ENCODE results near the gene RPL18A.

RPL18A gene

DNA sequence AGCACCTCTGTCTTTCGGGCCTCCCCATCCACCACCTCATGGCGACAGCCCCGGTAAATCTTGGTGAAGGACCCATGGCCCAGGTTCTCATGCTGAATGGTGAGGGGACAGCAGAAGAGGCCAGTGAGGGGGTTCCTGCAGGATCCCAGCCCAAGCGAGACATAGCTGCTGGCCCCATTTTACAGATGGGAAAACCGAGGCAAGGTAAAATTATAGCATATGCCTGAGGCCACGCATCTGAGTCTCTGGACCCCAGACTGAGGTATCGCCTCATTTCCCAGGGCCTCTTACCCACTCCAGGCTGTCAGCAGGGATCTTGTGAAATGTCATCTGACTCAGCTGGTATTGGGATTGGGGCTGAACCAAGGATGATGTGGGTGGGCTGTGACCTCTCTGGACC lies 21.7 kb upstream of the RPL18A start:
- Mint-ChIP-seq H3K36me3 (ENCODE audit: low read depth) (no peaks in the 10 kb centered on the region), H3K27me3 (ENCODE audit: low read depth) (peaks cover 58% of the 10 kb centered on the region), H3K4me3 (no peak overlapping the region), H3K4me1 (no peaks in the 10 kb centered on the region), H3K9me3 (no peaks in the 10 kb centered on the region), H3K27ac (no peak overlapping the region)
- TF ChIP-seq, protein P1, sequence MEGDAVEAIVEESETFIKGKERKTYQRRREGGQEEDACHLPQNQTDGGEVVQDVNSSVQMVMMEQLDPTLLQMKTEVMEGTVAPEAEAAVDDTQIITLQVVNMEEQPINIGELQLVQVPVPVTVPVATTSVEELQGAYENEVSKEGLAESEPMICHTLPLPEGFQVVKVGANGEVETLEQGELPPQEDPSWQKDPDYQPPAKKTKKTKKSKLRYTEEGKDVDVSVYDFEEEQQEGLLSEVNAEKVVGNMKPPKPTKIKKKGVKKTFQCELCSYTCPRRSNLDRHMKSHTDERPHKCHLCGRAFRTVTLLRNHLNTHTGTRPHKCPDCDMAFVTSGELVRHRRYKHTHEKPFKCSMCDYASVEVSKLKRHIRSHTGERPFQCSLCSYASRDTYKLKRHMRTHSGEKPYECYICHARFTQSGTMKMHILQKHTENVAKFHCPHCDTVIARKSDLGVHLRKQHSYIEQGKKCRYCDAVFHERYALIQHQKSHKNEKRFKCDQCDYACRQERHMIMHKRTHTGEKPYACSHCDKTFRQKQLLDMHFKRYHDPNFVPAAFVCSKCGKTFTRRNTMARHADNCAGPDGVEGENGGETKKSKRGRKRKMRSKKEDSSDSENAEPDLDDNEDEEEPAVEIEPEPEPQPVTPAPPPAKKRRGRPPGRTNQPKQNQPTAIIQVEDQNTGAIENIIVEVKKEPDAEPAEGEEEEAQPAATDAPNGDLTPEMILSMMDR (IDR thresholded peaks at IDR 0.05; ENCODE audit: unreplicated experiment in 3 of 3), result no peak

- Mint-ChIP-seq H3K27me3 (ENCODE audit: low read depth) (peaks cover 57% of the 10 kb centered on the region), H3K36me3 (ENCODE audit: low read depth) (no peaks in the 10 kb centered on the region), H3K4me3 (peak overlapping the region in 1 of 3 experiments; percentile 25), H3K9me3 (no peaks in the 10 kb centered on the region), H3K27ac (no peak overlapping the region), H3K4me1 (peaks cover 4% of the 10 kb centered on the region)
- TF ChIP-seq, protein P1 (IDR thresholded peaks at IDR 0.05; ENCODE audit: unreplicated experiment in 3 of 3), result no peak
These were observed 19.7 kb upstream of the RPL18A start for GRCh38 chr19:17840019-17840418.

DNA sequence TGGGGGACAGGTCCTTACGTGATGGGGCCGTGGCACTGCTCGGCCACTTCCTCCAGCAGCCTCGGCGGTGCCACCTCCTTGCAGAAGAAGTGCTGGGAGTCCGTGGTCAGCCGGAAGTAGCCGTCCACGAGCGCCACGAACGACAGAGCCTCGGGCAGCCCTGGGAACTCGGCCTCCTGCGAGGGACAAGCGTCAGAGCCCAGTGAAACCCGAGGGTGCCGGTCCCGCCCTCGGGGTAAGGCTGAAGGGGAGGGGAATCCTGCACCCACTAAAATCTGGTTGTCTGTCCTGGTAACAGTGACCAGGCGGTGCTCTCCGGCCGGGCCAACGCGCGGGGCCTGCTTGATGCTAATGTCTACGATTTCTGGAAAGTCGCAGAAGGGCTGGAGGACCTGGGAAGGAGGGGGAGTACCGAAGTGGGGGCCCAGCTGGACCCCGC lies 18.3 kb upstream of the RPL18A start:
- H3K4me1 Mint-ChIP-seq, result peaks cover 4% of the 10 kb centered on the region
- H3K27ac Mint-ChIP-seq, result peak overlapping the region in 2 of 3 experiments; percentile 56 to 87
- H3K4me3 Mint-ChIP-seq, result peak overlapping the region; percentile 79 to 87 (median 84)
- peaks cover 54% of the 10 kb centered on the region for H3K27me3 Mint-ChIP-seq (ENCODE audit: low read depth)
- no peaks in the 10 kb centered on the region for H3K9me3 Mint-ChIP-seq
- H3K36me3 Mint-ChIP-seq (ENCODE audit: low read depth), result no peaks in the 10 kb centered on the region
- TF ChIP-seq, protein P1 (IDR thresholded peaks at IDR 0.05; ENCODE audit: unreplicated experiment in 3 of 3), result no peak

DNA sequence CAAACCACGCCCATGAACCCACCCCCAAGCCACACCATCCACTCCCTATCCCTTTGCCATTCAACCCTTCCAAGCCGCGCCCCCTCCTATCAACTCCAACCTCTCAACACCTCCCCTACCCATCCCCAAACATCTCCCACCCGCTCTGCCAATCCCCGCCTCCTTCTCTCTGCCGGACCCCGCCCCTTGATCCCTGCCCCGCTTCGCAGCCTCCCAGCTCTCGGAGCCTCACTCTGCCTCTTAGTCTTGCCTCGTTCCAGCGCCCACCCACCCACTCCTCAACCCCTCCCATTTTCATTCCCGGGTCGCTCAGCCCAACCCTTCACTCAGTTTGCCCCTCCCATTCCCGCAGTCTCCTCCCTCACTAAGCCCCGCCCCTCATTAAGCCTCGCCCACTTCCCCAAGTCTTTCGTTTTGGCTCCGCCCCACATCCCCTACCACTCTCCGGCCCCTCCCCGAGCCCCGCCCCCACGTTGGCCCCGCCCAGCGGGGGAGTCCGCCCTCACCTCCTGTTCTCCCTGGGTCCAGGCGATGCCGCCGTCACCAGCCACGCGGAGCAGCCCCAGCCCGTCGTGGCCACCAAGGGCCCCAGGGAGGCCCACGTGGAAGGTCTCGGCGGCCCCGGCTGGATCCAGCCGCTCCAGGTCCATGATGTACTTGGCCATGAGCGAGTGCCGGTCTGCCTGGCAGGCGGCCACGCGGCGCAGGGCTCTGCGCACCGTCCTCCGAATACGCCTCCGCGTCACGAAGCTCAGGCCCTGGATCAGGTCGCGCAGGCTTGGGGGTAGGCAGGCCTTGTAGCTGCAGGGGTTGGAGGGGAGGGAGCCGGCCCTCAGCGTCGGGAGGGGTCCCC lies 17.7 kb upstream of the RPL18A start:
- TF ChIP-seq, protein P1 (IDR thresholded peaks at IDR 0.05; ENCODE audit: unreplicated experiment in 3 of 3), result no peak
- H3K36me3 Mint-ChIP-seq (ENCODE audit: low read depth), result no peaks in the 10 kb centered on the region
- peaks cover 4% of the 10 kb centered on the region for H3K4me1 Mint-ChIP-seq
- peaks cover 50% of the 10 kb centered on the region for H3K27me3 Mint-ChIP-seq (ENCODE audit: low read depth)
- peak overlapping the region in 2 of 3 experiments; percentile 56 to 87 for H3K27ac Mint-ChIP-seq
- no peaks in the 10 kb centered on the region for H3K9me3 Mint-ChIP-seq
- peak overlapping the region; percentile 79 to 87 (median 84) for H3K4me3 Mint-ChIP-seq

- H3K9me3 Mint-ChIP-seq, result no peaks in the 10 kb centered on the region
- peak overlapping the region; percentile 79 to 87 (median 84) for H3K4me3 Mint-ChIP-seq
- H3K27ac Mint-ChIP-seq, result no peak overlapping the region
- TF ChIP-seq, protein P1 (IDR thresholded peaks at IDR 0.05; ENCODE audit: unreplicated experiment in 3 of 3), result no peak
- peaks cover 4% of the 10 kb centered on the region for H3K4me1 Mint-ChIP-seq
- H3K27me3 Mint-ChIP-seq (ENCODE audit: low read depth), result peaks cover 46% of the 10 kb centered on the region
- no peaks in the 10 kb centered on the region for H3K36me3 Mint-ChIP-seq (ENCODE audit: low read depth)
These were observed 16.9 kb upstream of the RPL18A start for GRCh38 chr19:17842663-17843291.
